GM12878 (cell line): ENCODE results near the gene KRTAP29-1. TPM values are rescaled to one million over a fixed set of nuclear protein-coding genes. Genes with fewer than 3 reads are reported as not detected.

Source experiments
- ATAC-seq: fragments of 200-7000 bp; cut with Tn5 transposase; 3 replicates; pipeline ENCODE4 v1.9.1; 2020; ENCODE audit warnings: mild to moderate bottlenecking, moderate library complexity
- BruUV-seq: library from RNA; stranded (reverse); fragments of 400-500 nt; replicated peaks from 2 replicates; lab custom pipeline; 2021; lab: Mats Ljungman, UMichigan
- CTCF ChIA-PET: fragments of 300-600 bp; sonication (Branson Sonifier 250); formaldehyde crosslinking; extraction: SDS; loops from one replicate; lab custom pipeline; 2021; ENCODE audit warnings: inconsistent platforms; lab: Yijun Ruan, JAX
- POLR2A ChIA-PET: fragments of 350-600 bp; formaldehyde crosslinking; extraction: SDS; loops from one replicate; lab custom pipeline; 2021; ENCODE audit warnings: inconsistent platforms; lab: Charles Lee
- RAD21 ChIA-PET: fragments of 300-600 bp; sonication (Branson Sonifier 250); formaldehyde crosslinking; loops from one replicate; lab custom pipeline; 2023; ENCODE audit warnings: antibody characterized with exemption; ENCODE audit not compliant: unreplicated experiment; lab: Charles Lee
- SMC1A ChIA-PET: fragments of 300-600 bp; sonication (Branson Sonifier 250); formaldehyde crosslinking; loops from one replicate; lab custom pipeline; 2023; ENCODE audit not compliant: unreplicated experiment, uncharacterized antibody; lab: Charles Lee
- DNase-seq: peaks from one replicate; pipeline ENCODE4 v3.0.0-alpha.2; 2011; ENCODE audit warnings: low read depth, low spot score
- FAIRE-seq: peaks from 3 replicates; lab custom pipeline; 2011; peaks lifted over from hg19 to GRCh38; lab: Jason Lieb, UNC
- H2AFZ ChIP-seq: 2 replicates; pipeline ENCODE4 v1.6.0; 2011; ENCODE audit warnings: low read depth, low read length, control low read depth; ENCODE audit not compliant: control insufficient read depth
- H3K27ac ChIP-seq: 2 replicates; pipeline ENCODE4 v1.5.1; 2011; ENCODE audit warnings: control low read depth; ENCODE audit not compliant: control insufficient read depth, insufficient read depth
- H3K27me3 ChIP-seq, 2 experiments: replicated peaks in 1 of 2; 2 replicates each; pipeline versions ENCODE4 v1.6.0 to v1.6.1; 2011; ENCODE audit warnings: low read length in 1 of 2; ENCODE audit not compliant: control insufficient read depth in 2 of 2, insufficient read depth in 2 of 2
- H3K36me3 ChIP-seq, 2 experiments: 2 replicates each; pipeline ENCODE4 v1.5.1; 2011; ENCODE audit warnings: low read length in 1 of 2; ENCODE audit not compliant: control insufficient read depth in 2 of 2, insufficient read depth in 2 of 2
- H3K4me1 ChIP-seq: 2 replicates; pipeline ENCODE4 v1.6.1; 2011; ENCODE audit warnings: mild to moderate bottlenecking, low read length, moderate library complexity, mixed read lengths; ENCODE audit not compliant: control insufficient read depth, insufficient read depth
- H3K4me2 ChIP-seq: 2 replicates; pipeline ENCODE4 v1.6.0; 2011; ENCODE audit warnings: control low read depth; ENCODE audit not compliant: control insufficient read depth, insufficient read depth
- H3K4me3 ChIP-seq: fragments of 200-600 bp; sonication (generic); 2 replicates; pipeline ENCODE4 v1.5.1; 2016
- H3K79me2 ChIP-seq: 2 replicates; pipeline ENCODE4 v1.6.0; 2011; ENCODE audit warnings: low read length; ENCODE audit not compliant: control insufficient read depth, insufficient read depth
- H3K9ac ChIP-seq: 2 replicates; pipeline ENCODE4 v1.8.0; 2011; ENCODE audit warnings: low read length, control low read depth, mixed read lengths; ENCODE audit not compliant: control insufficient read depth, insufficient read depth
- H3K9me3 ChIP-seq: replicated peaks from 3 replicates; pipeline ENCODE4 v1.5.1; 2011; ENCODE audit warnings: mild to moderate bottlenecking, low read length; ENCODE audit not compliant: control insufficient read depth, insufficient read depth
- H4K20me1 ChIP-seq: 2 replicates; pipeline ENCODE4 v1.6.0; 2011; ENCODE audit not compliant: control insufficient read depth, insufficient read depth
- BMI1 ChIP-seq: fragments of 450-650 bp; IDR thresholded peaks from 2 replicates; pipeline ENCODE4 v1.6.1; 2016; ENCODE audit warnings: mild to moderate bottlenecking, moderate library complexity, borderline replicate concordance
- CHD4 ChIP-seq: fragments of 200-600 bp; sonication (generic); IDR thresholded peaks from 2 replicates; pipeline ENCODE4 v1.6.1; 2016; ENCODE audit warnings: mild to moderate bottlenecking
- CREM ChIP-seq: IDR thresholded peaks from 2 replicates; pipeline ENCODE4 v1.6.1; 2014; ENCODE audit warnings: antibody characterized with exemption, low read depth
- HDAC6 ChIP-seq: fragments of 200-600 bp; sonication (generic); IDR thresholded peaks from one replicate; pipeline ENCODE4 v1.8.0; 2017; ENCODE audit warnings: antibody characterized with exemption; ENCODE audit not compliant: unreplicated experiment
- JUND ChIP-seq: IDR thresholded peaks from 2 replicates; pipeline ENCODE4 v1.6.1; 2012; ENCODE audit warnings: low read depth, mild to moderate bottlenecking, low read length, improper control_type of control experiment, moderate library complexity
- KDM1A ChIP-seq: fragments of 200-600 bp; sonication (generic); IDR thresholded peaks from 2 replicates; pipeline ENCODE4 v1.6.1; 2016; ENCODE audit warnings: borderline replicate concordance
- MXI1 ChIP-seq: fragments of 150-350 bp; IDR thresholded peaks from 2 replicates; pipeline ENCODE4 v1.6.1; 2011; ENCODE audit warnings: low read depth, mild to moderate bottlenecking, inconsistent platforms, low read length, improper control_type of control experiment
- NFIC ChIP-seq: IDR thresholded peaks from 2 replicates; pipeline ENCODE4 v1.6.1; 2012; ENCODE audit warnings: low read depth, mild to moderate bottlenecking, inconsistent platforms, low read length, moderate library complexity
- PBX3 ChIP-seq: IDR thresholded peaks from 2 replicates; pipeline ENCODE4 v1.6.1; 2011; ENCODE audit warnings: mild to moderate bottlenecking, low read depth, low read length, moderate library complexity; ENCODE audit not compliant: insufficient replicate concordance
- POU2F2 ChIP-seq: IDR thresholded peaks from 3 replicates; pipeline ENCODE4 v1.6.1; 2011; ENCODE audit warnings: low read depth, mild to moderate bottlenecking, low read length, borderline replicate concordance
- SIX5 ChIP-seq: IDR thresholded peaks from 2 replicates; pipeline ENCODE4 v1.6.1; 2011; ENCODE audit warnings: mild to moderate bottlenecking, low read depth, low read length, moderate library complexity; ENCODE audit not compliant: severe bottlenecking
- TARDBP ChIP-seq: IDR thresholded peaks from 2 replicates; pipeline ENCODE4 v1.6.1; 2016; ENCODE audit warnings: borderline replicate concordance
- WRNIP1 ChIP-seq: IDR thresholded peaks from 2 replicates; pipeline ENCODE4 v1.6.1; 2011; ENCODE audit warnings: low read depth, low read length, improper control_type of control experiment, borderline replicate concordance
- ZBED1 ChIP-seq: IDR thresholded peaks from 2 replicates; pipeline ENCODE4 v1.6.1; 2016; ENCODE audit warnings: borderline replicate concordance
- ZNF24 ChIP-seq: fragments of 450-650 bp; IDR thresholded peaks from 2 replicates; pipeline ENCODE4 v1.6.1; 2017; ENCODE audit warnings: antibody characterized with exemption, mild to moderate bottlenecking
- WGBS: methylation state at CpG from one replicate; pipeline ENCODE4 v1.1.6; 2016; ENCODE audit warnings: low lambda C conversion rate; ENCODE audit not compliant: insufficient replicate concordance, insufficient coverage; ENCODE audit errors: missing lambda C conversion rate; 5-methylcytosine and 5-hydroxymethylcytosine counted together
- in situ Hi-C: fragments of 300-500 bp; cut with MboI; formaldehyde crosslinking; loops from 9 replicates; pipeline ENCODE4 v1.14.3; 2018; ENCODE audit warnings: mixed read lengths
- intact Hi-C: fragments of 100-400 bp; cut with micrococcal nuclease; formaldehyde crosslinking; loops from one replicate; pipeline ENCODE4 v1.14.2; 2022; ENCODE audit not compliant: unreplicated experiment
- polyA plus RNA-seq, 11 experiments: library from polyadenylated mRNA; depleted of rRNA in 4 of 11; unstranded in 6 of 11; stranded (reverse) in 5 of 11; fragments of >200 nt; fragmentation: Nextera tagmentation in 4 of 11; fragmentation: Illumina TruSeq in 1 of 11; extraction: Ambion mirVana in 4 of 11; extraction: Trizol in 1 of 11; gene quantifications; 1 replicate in 1 of 11; 2 replicates in 10 of 11; pipeline versions ENCODE4 v1.2.1 to v1.2.3, GENCODE V29; 2011 to 2016; ENCODE audit warnings: inconsistent platforms in 2 of 11, missing spikeins in 2 of 11, low read depth in 1 of 11
- total RNA-seq, 4 experiments: library from RNA; depleted of rRNA in 3 of 4; stranded (reverse); fragments of >200 nt in 3 of 4; fragmentation: Illumina TruSeq in 1 of 4; extraction: Trizol in 1 of 4; gene quantifications; 2 replicates each; pipeline versions ENCODE4 v1.2.1 to v1.2.3, GENCODE V29; 2013 to 2021
- TF ChIP-seq, protein P1 (sequence below): IDR thresholded peaks from 2 replicates; pipeline ENCODE4 v1.6.1; 2011; ENCODE audit warnings: low read depth, low read length, improper control_type of control experiment, borderline replicate concordance
- TF ChIP-seq, protein P2 (sequence below): IDR thresholded peaks from 2 replicates; pipeline ENCODE4 v1.6.1; 2011; ENCODE audit warnings: low read depth, mild to moderate bottlenecking, low read length, moderate library complexity, borderline replicate concordance; ENCODE audit errors: extremely low read depth

Gene KRTAP29-1
- total and polyA plus RNA-seq, 10 of the 15 experiments (the other 5 are each of a cell fraction or from before 2014, with no cell fraction given) = 1.9 TPM; not detected in 9

- intact Hi-C loops (no loop called here), in situ Hi-C loops (no loop called here)
- no peak for TF ChIP-seq SIX5
- no peak for TF ChIP-seq JUND
- TF ChIP-seq ZBED1 = no peak
- no peak for TF ChIP-seq CHD4
- TF ChIP-seq CREM = no peak
- no peak for TF ChIP-seq HDAC6
- no peak for TF ChIP-seq ZNF24
- no peak for TF ChIP-seq WRNIP1
- Histone ChIP-seq H3K4me2 (no peak overlapping the region), H2AFZ (no peak overlapping the region), H3K4me1 (no peaks in the 10 kb centered on the region), H3K9me3 (no peaks in the 10 kb centered on the region; the same call in 2 of the 3 replicates), H3K79me2 (no peaks in the 10 kb centered on the region), H3K27ac (no peak overlapping the region), H3K9ac (no peak overlapping the region), H3K4me3 (no peak overlapping the region), H4K20me1 (no peaks in the 10 kb centered on the region), H3K27me3 (no peaks in the 10 kb centered on the region; a peak in 1 of 4 replicates), H3K36me3 (no peaks in the 10 kb centered on the region)
- POLR2A ChIA-PET = no interaction called here
- BruUV-seq = no TSS peak
- no peak for ATAC-seq
- RAD21 ChIA-PET = no interaction called here
- no peak for DNase-seq
- SMC1A ChIA-PET = no interaction called here
- 0% methylated on average over 2 of the region's 2 CpGs for WGBS
- no peak for FAIRE-seq
- CTCF ChIA-PET = interaction anchor here (0.9 to 3.2 kb wide), 3 partner anchors 10 to 335 kb away, joined by 3 to 14 read pairs (median 3); no protein-coding TSS in a partner anchor
Observed at GRCh38 chr17:41332239-41332638, 29.6 kb upstream of the KRTAP29-1 start.

- intact Hi-C loops = no loop called here
- H3K9ac ChIP-seq = no peak overlapping the region
- H3K79me2 ChIP-seq = no peaks in the 10 kb centered on the region
- in situ Hi-C loops = no loop called here
- H3K9me3 ChIP-seq = no peaks in the 10 kb centered on the region; the same call in 2 of the 3 replicates
- no peak overlapping the region for H3K4me2 ChIP-seq
- FAIRE-seq (no peak), ATAC-seq (no peak), DNase-seq (no peak)
- no peaks in the 10 kb centered on the region for H3K4me1 ChIP-seq
- 15% methylated on average over 7 of the region's 7 CpGs for WGBS
- no peak overlapping the region for H2AFZ ChIP-seq
- H3K27ac ChIP-seq = no peak overlapping the region
- no peaks in the 10 kb centered on the region; a peak in 1 of 4 replicates for H3K27me3 ChIP-seq
- ChIA-PET CTCF (interaction anchor here (0.9 to 3.2 kb wide), 3 partner anchors 9 to 336 kb away, joined by 3 to 14 read pairs (median 3); no protein-coding TSS in a partner anchor), RAD21 (no interaction called here), SMC1A (no interaction called here), POLR2A (no interaction called here)
- BruUV-seq = no TSS peak
- no peaks in the 10 kb centered on the region for H4K20me1 ChIP-seq
- H3K4me3 ChIP-seq = no peak overlapping the region
- H3K36me3 ChIP-seq = no peaks in the 10 kb centered on the region
- no peak for TF ChIP-seq PBX3
- TF ChIP-seq MXI1 = no peak
- no peak for TF ChIP-seq BMI1
- TF ChIP-seq, protein P1, sequence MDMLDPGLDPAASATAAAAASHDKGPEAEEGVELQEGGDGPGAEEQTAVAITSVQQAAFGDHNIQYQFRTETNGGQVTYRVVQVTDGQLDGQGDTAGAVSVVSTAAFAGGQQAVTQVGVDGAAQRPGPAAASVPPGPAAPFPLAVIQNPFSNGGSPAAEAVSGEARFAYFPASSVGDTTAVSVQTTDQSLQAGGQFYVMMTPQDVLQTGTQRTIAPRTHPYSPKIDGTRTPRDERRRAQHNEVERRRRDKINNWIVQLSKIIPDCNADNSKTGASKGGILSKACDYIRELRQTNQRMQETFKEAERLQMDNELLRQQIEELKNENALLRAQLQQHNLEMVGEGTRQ = no peak
- TF ChIP-seq TARDBP = no peak
- no peak for TF ChIP-seq KDM1A
- no peak for TF ChIP-seq NFIC
- TF ChIP-seq POU2F2 = no peak
- TF ChIP-seq, protein P2, sequence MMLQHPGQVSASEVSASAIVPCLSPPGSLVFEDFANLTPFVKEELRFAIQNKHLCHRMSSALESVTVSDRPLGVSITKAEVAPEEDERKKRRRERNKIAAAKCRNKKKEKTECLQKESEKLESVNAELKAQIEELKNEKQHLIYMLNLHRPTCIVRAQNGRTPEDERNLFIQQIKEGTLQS = no peak
- no peak for TF ChIP-seq HDAC6
Observed at GRCh38 chr17:41331606-41332005, 29.0 kb upstream of the KRTAP29-1 start.
